Right cardiac atrium (tissue), 5 donors: Measurements from ENCODE around the gene ADH6. TPM values are rescaled to one million over a fixed set of nuclear protein-coding genes. Genes with fewer than 3 reads are reported as not detected.
A peak's percentile ranks its signal among the peaks of the same experiment; 100 is the strongest.

Experiments
- ATAC-seq, 2 donors: fragments of 200-7000 bp; cut with Tn5 transposase; one replicate each; pipeline versions ENCODE4 v1.8.0 to v1.9.1; 2020; ENCODE audit warnings: moderate library complexity in 2 of 2, mild to moderate bottlenecking in 1 of 2
- DNase-seq, 3 donors: peaks; one replicate each; pipeline ENCODE4 v3.0.0-alpha.2; 2020
- H3K27ac ChIP-seq: one replicate; pipeline ENCODE4 v1.5.1; 2013; ENCODE audit warnings: mild to moderate bottlenecking, low read length, control low read depth, moderate library complexity
- H3K27me3 ChIP-seq: one replicate; pipeline ENCODE4 v1.6.1; 2013; ENCODE audit not compliant: control insufficient read depth, insufficient read depth
- H3K4me1 ChIP-seq: one replicate; pipeline ENCODE4 v1.6.1; 2013; ENCODE audit warnings: low read length; ENCODE audit not compliant: control insufficient read depth, insufficient read depth
- H3K4me3 ChIP-seq: one replicate; pipeline ENCODE4 v1.5.1; 2013; ENCODE audit warnings: low read length, control low read depth
- H3K9me3 ChIP-seq: one replicate; pipeline ENCODE4 v1.6.1; 2013; ENCODE audit warnings: low read length; ENCODE audit not compliant: control insufficient read depth
- WGBS: extraction: QIAGEN DNeasy Blood & Tissue Kit; methylation state at CpG from one replicate; pipeline ENCODE4 v1.1.7; 2013; 5-methylcytosine and 5-hydroxymethylcytosine counted together
- intact Hi-C, 4 donors: fragments of 100-400 bp; cut with DNase I; formaldehyde crosslinking; loops; one replicate each; pipeline versions ENCODE4 v1.11.0 to v1.14.0; 2022 to 2023
- polyA plus RNA-seq: library from polyadenylated mRNA; stranded (reverse); fragments of 200-250 nt; gene quantifications from one replicate; pipeline ENCODE4 v1.2.3, GENCODE V29; 2013
- total RNA-seq, 4 donors: library from RNA; stranded (reverse); fragmentation: NEBNext Ultra II Directional; extraction: Animal tissue kit (Norgen Biotek cat#: 25700); gene quantifications; one replicate each; pipeline ENCODE4 v1.2.1, GENCODE V29; 2021
- donor health status: healthy with polysubstance abuse.
- donor health status: DM: no; HTN: yes; CAD: no.
- donor health status: DM: no; HTN: no; CAD: no.
- donor health status: DM: no; HTN: yes; CAD: no; lungs with severe emphysema.
- donor health status: DM: yes; HTN: yes; CAD: no.

The ADH6 gene
- total and polyA plus RNA-seq, 5 donors: not detected

DNA sequence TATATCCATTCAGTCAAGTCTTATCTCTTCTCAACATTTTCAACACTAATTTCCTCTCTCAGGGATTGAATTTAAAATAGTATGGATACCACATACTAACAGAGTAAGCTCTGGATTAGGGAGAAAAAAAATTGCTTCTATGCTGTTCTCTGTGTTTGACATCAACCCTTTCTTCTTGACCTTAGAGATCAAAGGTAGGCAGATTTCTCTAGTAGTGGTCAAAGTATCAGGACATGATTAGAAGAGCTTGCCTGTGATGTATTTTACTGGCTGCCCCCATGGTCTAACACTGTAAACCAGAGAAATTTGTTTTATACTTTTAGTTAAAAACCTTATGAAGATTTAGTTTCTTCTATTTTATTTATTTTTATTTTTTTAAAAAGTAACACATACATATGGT is 8.3 kb downstream of the ADH6 start:
- no peaks in the 10 kb centered on the region for H3K9me3 ChIP-seq
- ATAC-seq (no peak), DNase-seq (no peak)
- no peak overlapping the region for H3K4me3 ChIP-seq
- H3K4me1 ChIP-seq: peaks cover 2% of the 10 kb centered on the region
- H3K27me3 ChIP-seq: no peaks in the 10 kb centered on the region
- intact Hi-C loops: no loop called here
- H3K27ac ChIP-seq: no peak overlapping the region

DNA sequence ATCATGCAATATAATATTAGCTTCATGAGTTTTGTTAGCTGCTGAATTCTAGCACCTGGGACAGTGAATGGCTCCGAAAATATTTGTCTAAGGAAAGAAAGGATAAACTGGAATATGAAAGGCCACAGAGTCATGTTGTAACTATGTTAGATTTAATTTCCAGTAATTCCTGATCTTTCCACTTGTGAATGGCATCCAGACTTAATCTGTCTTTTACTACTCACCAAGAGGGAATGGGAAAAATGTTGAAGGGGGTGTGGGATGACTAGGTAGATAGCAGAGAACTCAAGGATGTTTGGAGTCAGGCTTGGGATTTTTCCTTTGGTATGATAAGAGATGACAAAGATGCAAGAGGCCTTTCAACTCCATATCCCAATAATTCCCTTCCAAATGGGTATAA is 9.4 kb downstream of the ADH6 start:
- intact Hi-C loops: loop anchor here in 3 of 4 donors (10.0 kb wide), 1 partner anchor 195 kb away; no protein-coding TSS in a partner anchor
- no peak for ATAC-seq
- H3K27me3 ChIP-seq: no peaks in the 10 kb centered on the region
- no peak for DNase-seq
- H3K4me3 ChIP-seq: no peak overlapping the region
- no peaks in the 10 kb centered on the region for H3K9me3 ChIP-seq
- WGBS: 89% methylated on average over 1 of the region's 1 CpG
- peaks cover 2% of the 10 kb centered on the region for H3K4me1 ChIP-seq
- H3K27ac ChIP-seq: no peak overlapping the region

DNA sequence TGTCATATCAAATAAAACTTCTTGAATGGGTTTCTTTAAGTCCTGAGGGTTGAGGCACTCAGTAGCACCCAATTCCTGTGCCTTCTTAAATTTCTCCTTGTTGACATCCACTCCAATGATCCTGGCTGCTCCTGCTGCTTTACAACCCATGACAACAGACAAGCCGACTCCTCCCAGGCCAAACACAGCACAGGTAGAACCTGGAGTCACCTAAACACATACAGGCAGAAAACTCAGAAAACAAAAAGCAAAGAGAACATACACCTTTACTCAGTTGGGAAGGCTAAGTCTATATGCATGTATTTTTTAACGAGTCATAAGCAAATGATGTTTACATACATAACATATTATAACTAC is 10.3 kb downstream of the ADH6 start:
- DNase-seq (no peak), ATAC-seq (no peak)
- intact Hi-C loops: loop anchor here in 3 of 4 donors (10.0 kb wide), 1 partner anchor 196 kb away; no protein-coding TSS in a partner anchor
- Histone ChIP-seq H3K27me3 (no peaks in the 10 kb centered on the region), H3K27ac (no peak overlapping the region), H3K4me3 (no peak overlapping the region), H3K4me1 (peaks cover 2% of the 10 kb centered on the region), H3K9me3 (no peaks in the 10 kb centered on the region)
- WGBS: 87% methylated on average over 2 of the region's 2 CpGs

DNA sequence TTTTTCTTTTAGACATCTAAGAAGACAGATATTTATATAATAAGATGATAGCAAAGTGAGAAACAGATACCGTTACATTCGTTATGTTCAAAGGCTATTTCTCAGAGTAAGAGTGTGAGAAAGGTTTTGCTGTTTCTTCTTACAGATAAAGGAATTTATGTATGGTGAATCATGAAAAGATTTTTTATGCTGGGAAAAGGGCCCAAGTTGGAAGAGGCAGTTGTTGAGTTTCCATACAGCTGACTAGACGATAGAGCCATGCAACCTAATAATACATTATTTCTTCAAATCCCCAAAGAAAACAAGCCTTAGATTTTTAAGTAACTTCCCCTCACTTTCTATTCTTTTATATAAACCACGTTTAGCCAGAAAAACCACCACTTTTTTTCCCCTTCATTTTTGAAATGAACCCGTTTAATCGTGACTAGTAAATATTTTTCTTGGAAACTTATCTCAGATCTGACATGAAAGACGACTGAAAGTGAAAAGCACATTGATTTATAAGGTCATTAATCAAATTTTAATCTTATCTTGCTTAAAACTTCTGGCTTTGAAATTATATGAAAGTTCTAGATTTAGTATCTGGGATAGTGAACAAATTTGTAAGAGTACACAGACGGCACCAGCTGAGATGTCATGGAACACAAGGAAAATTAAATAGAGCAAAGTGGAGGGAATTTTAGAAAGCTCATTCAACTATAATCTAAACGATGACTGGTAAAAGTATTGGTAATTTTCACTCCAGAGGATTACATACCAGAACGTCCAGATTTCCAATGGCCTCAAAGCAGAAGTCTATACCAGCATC is 10.9 kb downstream of the ADH6 start:
- ATAC-seq (no peak), DNase-seq (no peak)
- no peak overlapping the region for H3K27ac ChIP-seq
- intact Hi-C loops: loop anchor here in 3 of 4 donors (10.0 kb wide), 1 partner anchor 197 kb away; no protein-coding TSS in a partner anchor
- H3K9me3 ChIP-seq: no peaks in the 10 kb centered on the region
- no peaks in the 10 kb centered on the region for H3K27me3 ChIP-seq
- H3K4me3 ChIP-seq: no peak overlapping the region
- H3K4me1 ChIP-seq: peaks cover 2% of the 10 kb centered on the region
- WGBS: 34% methylated on average over 10 of the region's 10 CpGs

DNA sequence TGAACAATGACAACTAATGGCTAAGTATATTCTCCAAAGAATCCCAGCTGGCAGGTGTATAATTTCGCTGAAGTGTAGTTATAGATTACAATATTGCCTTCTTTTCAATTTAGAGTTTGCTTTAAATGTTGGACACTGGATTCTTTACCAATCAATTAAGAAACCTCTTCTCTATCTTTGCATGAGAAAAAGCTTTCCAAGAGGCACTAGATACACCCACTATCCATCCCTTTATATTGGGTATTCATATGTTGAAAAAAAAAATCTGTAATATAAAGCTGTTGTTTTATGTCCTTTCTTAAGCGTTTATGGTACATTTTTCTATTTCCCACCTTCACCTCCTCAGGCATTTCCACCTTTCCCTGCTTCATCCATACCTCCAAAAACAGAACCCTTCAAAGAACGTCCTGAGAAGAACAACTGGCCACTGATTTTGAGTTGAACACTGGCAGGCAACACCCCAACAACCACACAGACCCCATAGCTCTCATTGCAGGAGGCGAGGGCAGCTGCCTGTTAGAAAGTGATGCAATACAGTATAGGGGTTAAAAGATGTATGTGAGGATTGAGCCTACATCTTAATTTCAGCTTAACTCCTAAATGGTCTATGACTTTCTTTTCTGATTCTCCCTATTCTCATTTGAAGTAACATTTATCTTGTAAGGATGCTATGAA is 11.8 kb downstream of the ADH6 start:
- DNase-seq (no peak), ATAC-seq (no peak)
- Histone ChIP-seq H3K27ac (no peak overlapping the region), H3K4me1 (peaks cover 2% of the 10 kb centered on the region), H3K9me3 (no peaks in the 10 kb centered on the region), H3K4me3 (no peak overlapping the region), H3K27me3 (no peaks in the 10 kb centered on the region)
- intact Hi-C loops: loop anchor here in 3 of 4 donors (10.0 kb wide), 1 partner anchor 198 kb away; no protein-coding TSS in a partner anchor
- 64% methylated on average over 4 of the region's 4 CpGs for WGBS

DNA sequence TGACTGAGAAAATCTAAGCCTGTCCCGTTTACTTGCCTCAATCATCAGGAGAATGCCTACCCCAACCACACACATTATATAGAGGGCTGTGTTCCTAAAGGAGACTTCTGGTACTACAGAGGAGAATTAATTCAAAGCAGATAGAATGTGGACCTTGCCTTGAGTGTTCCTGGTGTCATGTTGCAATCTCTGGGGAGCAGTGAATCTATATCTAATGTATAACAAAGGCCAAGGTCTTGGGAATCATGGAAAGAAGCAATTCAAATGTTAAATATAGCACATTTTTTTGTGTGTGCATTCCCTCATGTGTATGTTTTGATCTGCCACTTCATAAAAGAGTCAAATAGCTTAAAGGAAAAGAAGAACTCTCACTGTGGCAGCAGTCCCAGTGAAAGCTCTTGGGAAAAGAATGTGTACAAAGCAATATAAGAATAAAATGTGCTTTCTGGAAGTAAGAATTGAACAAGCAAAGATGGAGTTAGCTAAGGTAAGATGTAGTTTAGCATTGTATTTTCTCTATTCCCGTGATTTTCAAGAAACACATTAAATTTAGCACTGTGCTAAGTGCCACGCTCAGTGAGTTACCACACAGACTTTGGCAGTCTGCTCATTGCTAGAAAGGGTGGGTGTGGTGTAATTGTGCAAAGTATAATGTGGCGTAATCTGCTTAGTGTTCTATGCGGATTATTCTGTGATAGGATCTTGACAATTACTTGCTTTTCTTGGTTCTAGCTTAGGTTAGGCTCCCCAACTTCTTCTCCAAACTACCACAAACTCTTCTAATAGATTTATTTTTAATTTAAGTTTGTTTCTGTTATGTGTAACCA is 13.7 kb downstream of the ADH6 start:
- H3K27me3 ChIP-seq: no peaks in the 10 kb centered on the region
- WGBS: 64% methylated on average over 5 of the region's 5 CpGs
- ATAC-seq (peak; percentile 82 to 84), DNase-seq (peak in 2 of 3 donors; percentile 35 to 55)
- H3K9me3 ChIP-seq: no peaks in the 10 kb centered on the region
- H3K4me3 ChIP-seq: no peak overlapping the region
- peaks cover 2% of the 10 kb centered on the region for H3K4me1 ChIP-seq
- H3K27ac ChIP-seq: no peak overlapping the region
- intact Hi-C loops: loop anchor here in 3 of 4 donors (10.0 kb wide), 1 partner anchor 199 kb away; no protein-coding TSS in a partner anchor

DNA sequence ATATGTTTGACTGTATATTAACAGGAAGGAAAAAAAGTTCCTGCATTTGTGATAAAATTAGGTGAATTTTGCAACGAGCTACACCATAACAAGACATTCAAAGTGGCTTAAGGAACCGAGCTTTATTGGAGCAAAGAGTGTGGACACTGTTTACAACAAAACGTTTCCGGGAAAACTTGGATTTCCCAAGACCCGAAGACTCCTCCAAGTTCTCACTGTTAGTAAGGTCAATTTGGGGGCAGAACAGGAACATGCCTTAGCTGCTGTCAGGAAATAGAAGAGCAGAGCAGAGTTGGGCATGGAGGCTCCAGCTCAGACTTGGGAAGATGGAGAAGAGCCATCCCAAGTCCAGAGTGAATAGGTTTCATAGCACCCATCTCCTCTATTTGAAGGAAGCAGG is 16.5 kb downstream of the ADH6 start:
- Histone ChIP-seq H3K9me3 (no peaks in the 10 kb centered on the region), H3K4me1 (no peaks in the 10 kb centered on the region), H3K4me3 (no peak overlapping the region), H3K27me3 (no peaks in the 10 kb centered on the region), H3K27ac (peak overlapping the region; percentile 80)
- DNase-seq (peak in 1 of 3 donors; percentile 16), ATAC-seq (peak; percentile 86 to 87)
- 44% methylated on average over 5 of the region's 5 CpGs for WGBS
- intact Hi-C loops: loop anchor here in 3 of 4 donors (10.0 kb wide), 1 partner anchor 202 kb away; no protein-coding TSS in a partner anchor

DNA sequence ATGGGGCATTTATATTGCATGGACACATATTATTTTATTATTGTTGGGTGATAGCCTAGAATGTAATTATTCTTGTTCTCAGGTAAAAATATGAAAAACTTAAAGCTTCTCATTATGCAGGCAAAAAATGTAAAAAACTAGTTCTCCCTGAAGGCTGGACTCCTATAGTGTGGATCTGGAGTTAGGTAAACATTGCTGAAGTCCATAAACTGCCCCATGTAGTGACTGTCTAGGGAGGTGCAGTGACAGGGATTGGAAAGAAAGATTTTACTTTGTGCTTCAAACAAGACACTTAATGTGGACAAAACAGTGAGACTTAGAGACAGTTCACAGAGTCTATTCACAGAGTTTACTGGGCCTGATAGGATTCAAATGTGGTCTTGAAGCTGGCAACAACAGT is 17.0 kb downstream of the ADH6 start:
- intact Hi-C loops: loop anchor here in 3 of 4 donors (10.0 kb wide), 1 partner anchor 203 kb away; no protein-coding TSS in a partner anchor
- H3K9me3 ChIP-seq: no peaks in the 10 kb centered on the region
- no peak for DNase-seq
- peak; percentile 4 to 15 for ATAC-seq
- no peak overlapping the region for H3K4me3 ChIP-seq
- H3K27me3 ChIP-seq: no peaks in the 10 kb centered on the region
- H3K4me1 ChIP-seq: no peaks in the 10 kb centered on the region
- peak overlapping the region; percentile 70 for H3K27ac ChIP-seq

DNA sequence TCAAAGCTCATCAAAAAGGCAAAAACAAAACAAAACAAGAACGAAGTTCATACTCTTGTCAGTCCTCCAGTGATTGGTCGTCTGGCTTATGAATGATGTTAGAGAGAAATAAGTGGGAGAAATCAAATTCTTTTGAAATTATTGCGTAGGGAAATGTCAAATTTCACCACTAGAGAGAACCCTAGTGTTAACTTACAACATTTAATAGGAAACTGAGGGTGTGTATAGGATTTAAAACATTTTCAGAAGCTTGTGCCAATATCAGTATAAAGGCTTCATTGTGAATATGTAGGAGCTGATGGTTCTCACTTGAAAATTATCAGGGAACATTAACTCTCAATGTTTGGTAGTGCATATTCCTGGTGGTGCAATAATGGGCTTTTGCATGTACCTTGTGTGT is 17.4 kb downstream of the ADH6 start:
- no peaks in the 10 kb centered on the region for H3K4me1 ChIP-seq
- H3K4me3 ChIP-seq: no peak overlapping the region
- WGBS: 35% methylated on average over 3 of the region's 3 CpGs
- H3K27ac ChIP-seq: no peak overlapping the region
- H3K9me3 ChIP-seq: no peaks in the 10 kb centered on the region
- ATAC-seq (peak; percentile 72 to 73), DNase-seq (no peak)
- intact Hi-C loops: loop anchor here in 3 of 4 donors (10.0 kb wide), 1 partner anchor 203 kb away; no protein-coding TSS in a partner anchor
- H3K27me3 ChIP-seq: no peaks in the 10 kb centered on the region

DNA sequence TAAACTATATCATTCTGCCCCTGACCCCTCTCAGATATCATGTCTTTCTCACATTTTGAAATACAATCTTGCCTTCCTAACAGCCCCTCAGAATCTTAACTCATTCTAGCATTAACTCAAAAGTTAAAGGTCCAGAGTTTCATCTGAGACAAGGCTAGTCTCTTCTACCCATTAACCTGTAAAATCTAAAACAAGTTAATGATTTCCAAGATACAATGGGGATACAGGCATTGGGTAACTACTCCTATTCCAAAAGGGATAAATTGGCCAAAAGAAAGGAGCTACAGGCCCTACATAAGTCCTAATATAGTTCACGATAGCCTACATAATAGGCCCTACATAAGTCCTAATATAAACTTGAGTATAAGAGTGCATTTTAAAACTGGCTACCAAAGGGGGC is 18.9 kb downstream of the ADH6 start:
- Histone ChIP-seq H3K4me1 (no peaks in the 10 kb centered on the region), H3K27ac (no peak overlapping the region), H3K27me3 (no peaks in the 10 kb centered on the region), H3K9me3 (no peaks in the 10 kb centered on the region), H3K4me3 (no peak overlapping the region)
- ATAC-seq (no peak), DNase-seq (no peak)
- intact Hi-C loops: loop anchor here in 3 of 4 donors (10.0 kb wide), 1 partner anchor 205 kb away; no protein-coding TSS in a partner anchor
- 89% methylated on average over 1 of the region's 1 CpG for WGBS
